DLD1 (cell line): ENCODE measurements around the gene HOXA9.

Experiments
- in situ Hi-C: cut with HindIII; loops from 2 replicates; pipeline ENCODE4 v1.10.0; 2017; ENCODE audit warnings: low sequenced_read_pairs

HOXA9 gene

GRCh38 chr7:27179503-27180430, 14.4 kb upstream of the HOXA9 start:
- in situ Hi-C loops, result no loop called here

GRCh38 chr7:27179030-27179429, 13.7 kb upstream of the HOXA9 start:
- in situ Hi-C loops, result no loop called here

GRCh38 chr7:27178366-27178765, 13.0 kb upstream of the HOXA9 start:
- in situ Hi-C loops, result no loop called here

DNA sequence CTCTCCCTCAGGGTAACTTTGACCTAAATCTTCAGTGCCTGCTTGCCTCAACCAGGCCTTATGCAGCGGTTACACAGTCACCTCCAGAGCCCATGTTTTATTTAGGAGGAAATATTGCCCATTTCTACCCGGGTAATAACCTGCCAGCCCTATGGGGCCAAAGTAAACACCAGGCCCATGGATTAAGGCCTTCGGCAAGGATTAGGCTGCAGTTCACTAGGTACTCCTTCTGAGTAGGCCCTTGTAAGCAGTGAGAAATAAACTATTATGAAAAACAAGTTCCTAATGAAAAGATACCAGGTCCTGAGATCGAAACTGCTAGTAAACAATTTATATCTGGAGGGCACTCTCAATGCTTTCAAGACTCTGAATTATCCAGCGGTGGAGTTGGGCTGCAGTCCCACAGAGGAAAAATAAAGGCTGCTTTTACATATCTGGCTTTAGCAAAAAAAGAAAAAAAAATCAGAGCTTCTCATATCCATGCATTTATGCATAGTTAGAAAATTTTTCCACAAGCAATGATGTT, 12.5 kb upstream of the HOXA9 start:
- in situ Hi-C loops, result no loop called here

DNA sequence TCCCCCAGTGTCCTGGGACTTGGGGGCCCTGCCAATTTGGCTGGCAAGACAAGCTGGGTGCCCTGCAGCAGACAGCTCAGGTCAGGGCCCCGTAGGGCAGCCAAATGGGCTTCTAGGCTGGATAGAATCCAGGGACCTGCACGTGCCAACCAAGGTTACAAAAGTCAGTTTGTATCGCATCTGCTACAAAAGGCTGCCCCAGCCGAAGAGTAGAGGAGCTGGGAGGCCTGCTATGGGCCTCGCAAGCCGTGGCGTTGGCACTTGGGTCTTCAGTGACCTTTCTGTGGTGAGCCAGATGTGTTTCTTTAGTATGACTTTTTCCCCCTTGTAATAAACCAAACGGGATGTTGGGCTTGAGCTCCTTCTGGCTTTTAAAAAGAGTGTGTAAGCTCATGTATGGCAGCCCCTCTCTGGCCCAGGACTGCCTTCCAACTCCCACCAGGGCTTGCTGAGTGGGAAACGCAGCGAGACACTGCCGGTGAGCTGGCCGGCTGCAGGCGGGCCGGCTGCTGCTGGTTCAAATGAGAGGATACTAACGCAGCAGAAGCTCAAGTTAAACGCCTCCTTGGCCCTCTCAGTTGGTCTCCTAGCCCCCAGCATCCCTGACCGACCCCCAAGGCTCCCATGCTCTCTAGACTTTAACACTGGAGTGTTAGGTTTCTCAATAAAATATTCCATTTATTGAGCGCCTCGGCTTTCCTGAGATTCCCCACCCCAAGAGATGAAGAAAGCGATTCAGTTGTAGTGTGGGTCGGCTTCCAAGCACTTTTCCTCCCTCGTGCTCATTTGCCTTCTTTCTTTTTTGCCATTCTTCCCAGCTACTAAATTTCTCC, 11.8 kb upstream of the HOXA9 start:
- in situ Hi-C loops, result no loop called here

- in situ Hi-C loops, result no loop called here
Observed at GRCh38 chr7:27176524-27176845, 11.1 kb upstream of the HOXA9 start.

DNA sequence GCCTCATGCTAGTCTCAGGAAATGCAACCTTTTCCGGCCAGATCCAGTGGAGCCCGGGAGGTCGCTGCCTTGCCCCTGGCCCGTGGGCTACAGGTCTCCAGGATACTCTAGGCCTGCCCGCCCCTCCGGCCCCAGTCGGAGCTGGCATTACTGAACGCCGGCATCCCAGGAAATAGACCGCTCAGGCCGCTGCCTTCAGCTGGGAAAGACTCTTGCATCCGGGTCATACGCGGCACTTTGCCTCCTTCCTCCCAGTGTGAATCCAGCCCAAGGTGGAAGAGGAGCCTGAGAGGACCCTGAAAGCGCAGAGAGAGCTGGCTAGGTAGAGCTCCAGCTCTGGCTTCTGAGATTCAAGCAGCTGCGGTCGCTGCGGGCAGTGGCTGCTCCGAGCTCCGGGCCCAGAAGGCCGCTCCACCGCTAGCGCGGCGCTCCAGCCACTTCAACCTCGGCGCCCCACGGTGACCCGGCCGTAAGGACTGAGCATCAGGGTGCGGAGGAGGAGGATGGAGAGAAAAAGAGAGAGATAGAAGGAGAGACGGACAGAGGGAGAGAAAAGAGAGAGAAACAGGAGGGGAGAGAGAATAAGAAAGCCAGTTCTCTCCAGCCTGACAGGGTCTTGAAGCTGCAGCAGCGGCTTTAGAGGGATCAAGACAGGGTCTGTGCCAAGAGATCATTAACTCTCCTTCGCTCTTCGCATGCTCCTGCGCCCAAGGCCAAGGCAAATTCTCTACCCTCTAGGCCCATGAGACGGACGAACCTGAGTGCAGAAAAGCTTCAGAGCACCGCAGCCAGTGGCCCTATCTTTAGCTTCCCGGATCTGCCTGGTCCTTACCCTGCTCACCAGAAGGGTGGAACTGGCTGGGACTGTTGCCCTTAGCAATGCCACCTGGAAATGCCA, 10.5 kb upstream of the HOXA9 start:
- in situ Hi-C loops, result no loop called here

DNA sequence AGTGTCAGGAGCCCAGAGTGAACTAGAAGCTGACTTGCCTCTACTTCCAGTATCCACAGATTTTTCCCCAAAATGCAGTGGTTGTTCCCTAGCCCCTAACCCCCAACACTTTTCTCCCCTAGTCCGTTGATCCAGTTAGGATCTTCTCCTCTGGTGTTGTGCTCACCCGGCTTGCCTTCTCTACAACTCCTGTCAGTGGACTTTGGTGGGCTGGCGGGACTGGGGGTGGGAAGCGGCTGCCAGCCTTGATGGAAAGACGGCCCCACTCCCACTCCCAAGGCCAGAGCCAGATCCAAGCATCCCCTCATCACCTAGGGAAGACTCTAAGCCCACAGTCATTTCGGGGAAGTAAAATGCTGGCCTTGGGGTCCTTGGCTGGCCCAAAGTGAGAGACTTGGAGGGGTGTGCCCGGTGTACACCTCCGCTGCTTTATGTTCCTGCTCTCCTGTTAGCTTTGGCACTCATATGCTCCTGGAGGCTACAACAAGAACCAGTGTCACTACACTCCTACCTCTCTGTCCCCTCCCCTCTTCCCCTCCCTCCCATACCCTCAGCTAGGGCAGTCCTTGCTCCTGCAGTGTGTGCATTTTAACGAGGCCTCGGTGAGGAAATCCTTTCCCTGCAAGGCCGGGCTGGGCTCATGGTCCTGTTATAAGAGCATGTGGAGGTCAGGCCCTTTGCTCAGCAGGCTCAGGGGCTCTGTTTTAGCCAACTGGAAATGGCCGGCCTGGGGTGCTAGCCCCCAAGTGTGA, 9.7 kb upstream of the HOXA9 start:
- in situ Hi-C loops, result no loop called here

DNA sequence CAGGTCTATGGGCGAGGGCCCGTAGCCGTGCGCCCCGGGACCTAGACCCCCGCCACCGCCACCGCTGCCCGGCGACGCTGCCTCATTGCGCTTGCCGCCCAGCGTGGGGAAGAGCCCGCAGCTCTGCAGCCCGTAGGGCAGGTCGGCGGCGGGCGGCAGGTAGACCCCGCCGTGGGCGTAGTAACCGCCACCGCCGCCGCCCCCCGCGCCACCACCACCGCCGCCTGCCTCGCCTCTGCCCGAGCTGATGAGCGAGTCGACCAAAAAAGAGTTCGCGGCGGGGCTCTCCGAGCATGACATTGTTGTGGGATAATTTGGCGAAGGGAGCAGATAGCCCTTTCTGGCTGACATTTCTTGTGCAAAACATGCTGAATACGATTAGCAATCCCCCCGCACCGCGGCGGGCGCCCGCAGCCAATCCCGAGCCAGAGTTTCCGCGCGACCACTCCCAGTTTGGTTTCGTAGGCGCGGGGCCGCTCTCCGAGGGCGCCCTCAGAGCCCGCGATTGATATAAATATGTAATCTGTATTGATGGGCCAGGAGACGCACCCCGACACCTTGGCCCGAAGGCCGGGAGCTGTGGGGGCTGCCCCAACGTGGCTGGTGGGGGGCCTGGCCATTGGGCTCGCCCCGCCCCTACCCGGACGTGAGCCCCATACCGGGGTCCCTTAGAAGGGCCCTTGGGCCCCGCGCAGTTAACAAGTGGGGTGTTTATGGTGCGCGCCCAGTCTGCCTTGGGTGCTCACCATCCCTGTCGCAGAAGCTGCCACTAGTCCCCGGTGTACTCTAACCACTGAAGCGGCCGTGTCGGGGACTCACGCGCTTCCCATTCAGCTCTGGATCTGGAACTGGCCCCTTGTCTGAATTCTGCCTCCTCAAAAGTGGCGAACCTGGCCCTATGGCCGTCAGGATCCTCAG, 8.9 kb upstream of the HOXA9 start, which contains the start of gene HOXA10:
Gene HOXA10, minus strand, starts transcription at position 365 of the 918 bp plus-strand sequence. Its CDS starts 14 bp downstream, at position 351.
- in situ Hi-C loops, result no loop called here

- in situ Hi-C loops, result no loop called here
Observed at GRCh38 chr7:27173511-27173955, 8.2 kb upstream of the HOXA9 start.

- in situ Hi-C loops, result no loop called here
Observed at GRCh38 chr7:27172823-27173510, 7.6 kb upstream of the HOXA9 start.

DNA sequence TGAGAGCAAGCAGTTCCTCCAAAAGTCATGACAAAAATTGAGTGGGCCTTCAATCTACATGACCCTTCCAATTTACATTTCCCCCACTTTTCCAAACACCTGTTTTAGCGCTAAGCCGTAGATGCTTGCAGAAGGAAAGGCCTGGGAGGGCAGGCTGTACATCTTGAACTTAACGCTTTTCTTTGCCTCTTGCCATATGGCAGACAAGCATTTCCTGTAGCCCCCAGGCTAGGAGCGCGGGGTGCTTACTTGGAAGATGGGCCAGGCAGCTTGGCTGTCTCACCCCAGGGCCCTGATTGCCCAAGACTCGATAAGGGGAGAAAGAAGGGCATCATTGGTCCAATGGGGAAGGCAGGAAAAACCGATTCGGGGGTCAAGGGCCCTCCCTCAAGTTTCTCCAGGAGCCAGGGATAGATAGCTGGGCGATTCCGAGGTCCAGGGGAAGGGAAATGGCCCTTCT, 7.0 kb upstream of the HOXA9 start:
- in situ Hi-C loops, result no loop called here

- in situ Hi-C loops, result no loop called here
Observed at GRCh38 chr7:27171637-27172314, 6.4 kb upstream of the HOXA9 start.

- in situ Hi-C loops, result no loop called here
Observed at GRCh38 chr7:27171325-27171636, 5.9 kb upstream of the HOXA9 start.

DNA sequence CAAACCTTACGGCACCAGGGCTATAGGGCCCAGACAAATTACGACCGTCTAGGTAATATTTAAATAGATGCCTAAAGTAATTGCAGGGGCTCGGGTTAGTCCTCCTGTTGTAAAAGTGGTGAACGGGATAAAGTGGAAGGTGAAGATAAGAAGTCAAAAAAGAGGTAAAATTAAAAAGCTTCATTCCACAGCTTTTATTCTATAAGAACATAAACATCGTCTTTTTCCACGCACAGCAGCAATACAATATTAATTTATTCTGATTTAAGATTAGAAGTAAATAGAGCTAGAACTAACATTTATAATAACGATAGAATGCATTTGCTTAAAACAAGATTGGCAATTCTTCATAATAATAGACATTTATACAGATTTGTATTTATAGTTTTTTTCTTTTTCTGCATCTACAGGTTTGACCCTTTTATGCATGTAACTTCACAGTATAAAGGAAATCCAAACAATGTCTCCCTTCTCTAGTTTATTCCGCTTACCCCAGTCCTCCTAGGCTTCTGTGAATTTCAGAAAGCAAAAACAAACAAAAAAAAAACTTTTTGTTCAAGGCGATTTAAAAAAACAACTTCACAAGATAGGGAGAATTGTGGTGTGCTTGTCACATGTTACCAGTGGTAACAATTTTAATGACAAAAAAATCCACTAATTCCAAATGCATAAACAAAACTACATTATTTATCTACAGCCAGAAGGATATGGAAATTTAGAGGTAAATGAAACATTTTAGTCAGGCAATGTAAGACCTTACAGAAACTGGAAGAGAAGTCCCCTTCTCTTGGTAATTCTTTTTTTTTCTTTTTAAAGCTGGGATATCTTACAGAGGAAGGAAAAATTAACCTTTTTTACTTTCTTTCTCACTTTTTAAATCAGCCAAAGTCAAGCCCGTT, 5.3 kb upstream of the HOXA9 start:
- in situ Hi-C loops, result no loop called here

- in situ Hi-C loops, result loop anchor here (10.0 kb wide), 1 partner anchor 315 kb away; no protein-coding TSS in a partner anchor
Observed at GRCh38 chr7:27169658-27170425, 4.5 kb upstream of the HOXA9 start.
